Nasal cavity respiratory epithelium epithelial cell of viscerocranial mucosa (primary cell): ENCODE measurements around the gene MTCL1. TPM values are rescaled to one million over a fixed set of nuclear protein-coding genes. Genes with fewer than 3 reads are reported as not detected.

Experiments used
- total RNA-seq: library from RNA; depleted of rRNA; stranded (reverse); fragments of >200 nt; gene quantifications from 2 replicates; pipeline ENCODE4 v1.2.3, GENCODE V29; 2014

The MTCL1 gene
- total RNA-seq: 17.8 and 37.7 TPM in 2 replicates

DNA sequence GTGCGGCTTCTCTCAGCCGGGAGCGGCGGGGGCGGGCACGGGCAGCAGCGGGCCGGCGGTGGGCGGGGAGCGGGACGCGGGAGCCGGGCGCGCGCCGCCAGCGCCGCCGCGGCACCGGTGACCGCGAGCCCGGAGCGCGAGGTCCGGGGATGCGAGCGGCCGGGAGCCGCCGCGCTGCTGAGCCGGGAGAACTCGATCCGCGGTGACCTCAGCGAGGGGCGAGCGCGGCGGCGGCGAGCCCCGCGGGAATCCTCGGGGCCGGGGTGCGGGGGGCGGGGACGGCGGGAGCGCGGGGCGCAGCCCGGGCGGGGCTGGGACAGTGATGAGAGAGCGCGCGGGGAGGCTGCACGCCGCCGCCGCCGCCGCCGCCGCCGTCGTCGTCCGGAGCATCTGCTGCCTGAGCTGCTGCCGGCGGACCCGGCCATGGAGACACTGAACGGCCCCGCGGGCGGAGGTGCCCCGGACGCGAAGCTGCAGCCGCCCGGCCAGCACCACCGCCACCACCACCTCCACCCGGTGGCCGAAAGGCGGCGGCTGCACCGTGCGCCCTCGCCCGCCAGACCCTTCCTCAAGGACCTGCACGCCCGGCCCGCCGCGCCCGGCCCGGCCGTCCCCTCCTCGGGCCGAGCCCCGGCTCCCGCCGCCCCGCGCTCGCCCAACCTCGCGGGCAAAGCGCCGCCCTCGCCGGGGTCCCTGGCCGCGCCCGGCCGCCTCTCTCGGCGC, at the start of gene MTCL1:
MTCL1 (plus strand) TSS at position 319 of the 723 bp plus-strand sequence; CDS start at position 424, 105 bp downstream.

Other genes with a start within 250 kb of the MTCL1 start
- 73.5 and 84.4 TPM in 2 replicates for gene RAB12, start 96.1 kb upstream of the MTCL1 start, total RNA-seq